Measurements from ENCODE around the gene RASL10B. TPM values are rescaled to one million over a fixed set of nuclear protein-coding genes. Genes with fewer than 3 reads are reported as not detected.

Gene RASL10B
- total RNA-seq, 1 donor = 12.1 TPM

GRCh38 chr17:35726127-35726952 lies 5.1 kb upstream of the RASL10B start:
- TF ChIP-seq CTCF (IDR thresholded peaks at IDR 0.05; ENCODE audit: insufficient read depth, low read depth, low read length) = no peak
- peak; percentile 98 for DNase-seq (ENCODE audit: low read depth)
- no peak overlapping the region for H3K4me3 ChIP-seq (ENCODE audit: low read depth, low read length)

GRCh38 chr17:35726953-35727460 lies 4.4 kb upstream of the RASL10B start:
- no peak overlapping the region for H3K4me3 ChIP-seq (ENCODE audit: low read depth, low read length)
- DNase-seq (ENCODE audit: low read depth) = peak; percentile 62
- no peak for TF ChIP-seq CTCF (IDR thresholded peaks at IDR 0.05; ENCODE audit: insufficient read depth, low read depth, low read length)

- no peak for DNase-seq (ENCODE audit: low read depth)
- TF ChIP-seq CTCF (IDR thresholded peaks at IDR 0.05; ENCODE audit: insufficient read depth, low read depth, low read length) = no peak
- no peak overlapping the region for H3K4me3 ChIP-seq (ENCODE audit: low read depth, low read length)
Measured at GRCh38 chr17:35727635-35728034, 3.8 kb upstream of the RASL10B start.

GRCh38 chr17:35728551-35728950 lies 2.9 kb upstream of the RASL10B start:
- no peak for DNase-seq (ENCODE audit: low read depth)
- H3K4me3 ChIP-seq (ENCODE audit: low read depth, low read length) = no peak overlapping the region
- TF ChIP-seq CTCF (IDR thresholded peaks at IDR 0.05; ENCODE audit: insufficient read depth, low read depth, low read length) = no peak

- DNase-seq (ENCODE audit: low read depth) = no peak
- TF ChIP-seq CTCF (IDR thresholded peaks at IDR 0.05; ENCODE audit: insufficient read depth, low read depth, low read length) = no peak
- no peak overlapping the region for H3K4me3 ChIP-seq (ENCODE audit: low read depth, low read length)
Measured at GRCh38 chr17:35729405-35729833, 2.0 kb upstream of the RASL10B start.

- DNase-seq (ENCODE audit: low read depth) = no peak
- no peak for TF ChIP-seq CTCF (IDR thresholded peaks at IDR 0.05; ENCODE audit: insufficient read depth, low read depth, low read length)
- no peak overlapping the region for H3K4me3 ChIP-seq (ENCODE audit: low read depth, low read length)
Measured at GRCh38 chr17:35730400-35731005, 936 bp upstream of the RASL10B start.
